ENCODE results near the gene CCDC57. TPM values are rescaled to one million over a fixed set of nuclear protein-coding genes. Genes with fewer than 3 reads are reported as not detected.

CCDC57 gene
- polyA plus RNA-seq, 3 donors: 17.1 to 43.8 (median 20.1) TPM

DNA sequence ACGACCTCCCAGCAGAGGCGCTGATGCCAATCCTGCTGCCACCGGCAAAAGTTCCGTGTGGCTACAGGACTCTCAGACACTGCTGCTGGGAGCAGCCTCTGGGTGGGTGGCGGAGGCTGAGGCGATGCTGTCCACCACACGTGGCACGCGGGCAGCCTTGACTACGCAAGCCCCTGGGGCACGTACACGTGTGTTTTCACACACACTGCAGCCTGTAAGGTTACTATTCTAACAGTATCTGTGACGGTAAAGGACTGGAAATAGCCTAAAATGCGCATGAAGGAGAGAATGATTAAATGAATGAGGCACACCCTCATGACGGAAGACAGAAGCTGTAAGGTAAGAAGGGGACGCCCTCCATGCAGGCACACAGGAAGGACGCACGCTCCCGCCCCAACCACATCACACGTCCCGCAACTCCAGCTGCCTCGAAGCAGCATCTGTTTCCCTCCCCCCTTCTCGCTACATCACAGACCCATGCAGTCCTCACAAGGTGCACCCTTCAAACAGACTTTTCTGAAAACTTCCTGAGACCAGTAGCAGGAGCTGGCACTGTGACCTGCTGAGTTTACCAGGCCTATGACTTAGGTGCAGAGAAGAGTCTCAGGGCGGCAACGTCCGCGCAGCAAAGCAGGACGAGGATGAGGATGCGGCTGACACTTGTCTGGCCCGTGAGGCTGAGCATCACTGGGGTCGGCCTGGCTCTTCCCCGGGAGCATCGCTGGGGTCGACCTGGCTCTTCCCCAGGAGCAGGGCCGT lies 85.9 kb downstream of the CCDC57 start:
- DNase-seq: no peak
- Histone ChIP-seq H3K4me3 (replicated peaks in 1 of 3; ENCODE audit: low read depth in 2 of 3, low read length in 3 of 3) (no peak overlapping the region), H3K4me1 (ENCODE audit: control insufficient read depth in 1 of 2, insufficient read depth in 2 of 2, low read length in 2 of 2) (peaks cover 4 to 7% of the 10 kb centered on the region in 2 donors), H3K9ac (ENCODE audit: insufficient read depth, low read length, poor library complexity, severe bottlenecking) (no peak overlapping the region), H3K79me2 (ENCODE audit: insufficient read depth, low read length) (no peaks in the 10 kb centered on the region), H3K4me2 (replicated peaks; ENCODE audit: extremely low read depth, low read length, poor library complexity, severe bottlenecking) (no peak overlapping the region), H3K27ac (ENCODE audit: low read depth in 1 of 2, low read length in 2 of 2) (no peak overlapping the region), H2AFZ (ENCODE audit: insufficient read depth, low read depth, low read length, poor library complexity, severe bottlenecking) (no peak overlapping the region), H3K9me3 (replicated peaks in 1 of 2; ENCODE audit: control insufficient read depth in 1 of 2, insufficient read depth in 1 of 2, low read length in 2 of 2) (no peaks in the 10 kb centered on the region), H3K27me3 (ENCODE audit: control insufficient read depth in 2 of 2, insufficient read depth in 2 of 2, low read length in 2 of 2) (no peaks in the 10 kb centered on the region), H3K36me3 (replicated peaks in 1 of 2; ENCODE audit: control insufficient read depth in 1 of 2, insufficient read depth in 2 of 2, low read length in 2 of 2) (peaks cover 0 to 3% of the 10 kb centered on the region in 2 donors), H4K20me1 (ENCODE audit: insufficient read depth, low read length) (no peaks in the 10 kb centered on the region)
- H3K27me3 Mint-ChIP-seq (ENCODE audit: low read depth in 3 of 3): peaks cover 0 to 2% (median 0%) of the 10 kb centered on the region in 3 donors
- H3K27ac Mint-ChIP-seq: no peak overlapping the region
- intact Hi-C loops (cut with micrococcal nuclease): no loop called here
- TF ChIP-seq, protein P1, sequence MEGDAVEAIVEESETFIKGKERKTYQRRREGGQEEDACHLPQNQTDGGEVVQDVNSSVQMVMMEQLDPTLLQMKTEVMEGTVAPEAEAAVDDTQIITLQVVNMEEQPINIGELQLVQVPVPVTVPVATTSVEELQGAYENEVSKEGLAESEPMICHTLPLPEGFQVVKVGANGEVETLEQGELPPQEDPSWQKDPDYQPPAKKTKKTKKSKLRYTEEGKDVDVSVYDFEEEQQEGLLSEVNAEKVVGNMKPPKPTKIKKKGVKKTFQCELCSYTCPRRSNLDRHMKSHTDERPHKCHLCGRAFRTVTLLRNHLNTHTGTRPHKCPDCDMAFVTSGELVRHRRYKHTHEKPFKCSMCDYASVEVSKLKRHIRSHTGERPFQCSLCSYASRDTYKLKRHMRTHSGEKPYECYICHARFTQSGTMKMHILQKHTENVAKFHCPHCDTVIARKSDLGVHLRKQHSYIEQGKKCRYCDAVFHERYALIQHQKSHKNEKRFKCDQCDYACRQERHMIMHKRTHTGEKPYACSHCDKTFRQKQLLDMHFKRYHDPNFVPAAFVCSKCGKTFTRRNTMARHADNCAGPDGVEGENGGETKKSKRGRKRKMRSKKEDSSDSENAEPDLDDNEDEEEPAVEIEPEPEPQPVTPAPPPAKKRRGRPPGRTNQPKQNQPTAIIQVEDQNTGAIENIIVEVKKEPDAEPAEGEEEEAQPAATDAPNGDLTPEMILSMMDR (IDR thresholded peaks at IDR 0.05): no peak
- no peak overlapping the region for H3K4me3 Mint-ChIP-seq
- peaks cover 6% of the 10 kb centered on the region for H3K4me1 Mint-ChIP-seq
- 91% methylated on average over 24 of the region's 35 CpGs for WGBS (ENCODE audit: insufficient coverage)
- peaks cover 0 to 2% (median 0%) of the 10 kb centered on the region in 7 donors for H3K9me3 Mint-ChIP-seq
- H3K36me3 Mint-ChIP-seq: peaks cover 12 to 15% of the 10 kb centered on the region in 2 donors

DNA sequence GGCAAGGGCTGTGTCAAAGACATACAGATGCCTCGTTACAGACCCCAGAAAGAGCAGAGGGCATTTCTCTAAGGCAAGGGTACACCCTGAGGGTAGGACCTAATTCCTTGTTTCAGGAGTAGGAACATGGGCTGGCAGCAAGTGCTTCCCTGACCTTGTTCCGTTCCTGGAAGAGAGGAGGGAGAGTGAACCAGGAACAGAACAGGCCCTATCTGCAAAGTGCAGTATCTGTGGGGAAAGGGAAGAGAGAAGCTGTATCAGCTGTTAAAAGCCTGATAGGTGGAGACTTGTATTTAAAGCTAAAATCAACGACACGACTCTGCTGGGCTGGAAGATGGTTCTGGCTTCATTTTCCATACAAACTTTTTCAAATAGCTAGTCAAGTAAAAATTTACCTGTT lies 88.5 kb downstream of the CCDC57 start:
- Histone ChIP-seq H3K27me3 (ENCODE audit: control insufficient read depth in 2 of 2, insufficient read depth in 2 of 2, low read length in 2 of 2) (no peaks in the 10 kb centered on the region), H3K9me3 (replicated peaks in 1 of 2; ENCODE audit: control insufficient read depth in 1 of 2, insufficient read depth in 1 of 2, low read length in 2 of 2) (no peaks in the 10 kb centered on the region), H3K4me3 (replicated peaks in 1 of 3; ENCODE audit: low read depth in 2 of 3, low read length in 3 of 3) (no peak overlapping the region), H3K4me1 (ENCODE audit: control insufficient read depth in 1 of 2, insufficient read depth in 2 of 2, low read length in 2 of 2) (peaks cover 4 to 7% of the 10 kb centered on the region in 2 donors), H3K27ac (ENCODE audit: low read depth in 1 of 2, low read length in 2 of 2) (no peak overlapping the region), H3K79me2 (ENCODE audit: insufficient read depth, low read length) (no peaks in the 10 kb centered on the region), H3K36me3 (replicated peaks in 1 of 2; ENCODE audit: control insufficient read depth in 1 of 2, insufficient read depth in 2 of 2, low read length in 2 of 2) (peaks cover 0 to 3% of the 10 kb centered on the region in 2 donors), H2AFZ (ENCODE audit: insufficient read depth, low read depth, low read length, poor library complexity, severe bottlenecking) (no peak overlapping the region), H3K4me2 (replicated peaks; ENCODE audit: extremely low read depth, low read length, poor library complexity, severe bottlenecking) (no peak overlapping the region), H4K20me1 (ENCODE audit: insufficient read depth, low read length) (no peaks in the 10 kb centered on the region), H3K9ac (ENCODE audit: insufficient read depth, low read length, poor library complexity, severe bottlenecking) (no peak overlapping the region)
- Mint-ChIP-seq H3K27ac (no peak overlapping the region), H3K36me3 (peaks cover 15 to 17% of the 10 kb centered on the region in 2 donors), H3K27me3 (ENCODE audit: low read depth in 3 of 3) (peaks cover 0 to 2% (median 0%) of the 10 kb centered on the region in 3 donors), H3K4me3 (no peak overlapping the region), H3K4me1 (peaks cover 7% of the 10 kb centered on the region), H3K9me3 (peaks cover 0 to 2% (median 0%) of the 10 kb centered on the region in 7 donors)
- no peak for DNase-seq
- intact Hi-C loops (cut with micrococcal nuclease): no loop called here
- 96% methylated on average over 2 of the region's 4 CpGs for WGBS (ENCODE audit: insufficient coverage)
- TF ChIP-seq, protein P1 (IDR thresholded peaks at IDR 0.05): no peak

Data from CD14-positive monocyte (primary cell).